Right renal pelvis (tissue), 4 donors: ENCODE data around the gene SDK1. TPM values are rescaled to one million over a fixed set of nuclear protein-coding genes. Genes with fewer than 3 reads are reported as not detected.

Source experiments
- DNase-seq, 4 donors: peaks; one replicate each; pipeline ENCODE4 v3.0.0-alpha.2; 2013; ENCODE audit warnings: low read depth in 4 of 4, low spot score in 3 of 4, missing footprints in 1 of 4
- polyA plus RNA-seq, 4 donors: library from polyadenylated mRNA; unstranded; fragments of 120-200 nt; gene quantifications; one replicate each; pipeline ENCODE4 v1.2.1, GENCODE V29; 2013; ENCODE audit not compliant: insufficient read length in 4 of 4

Gene SDK1
- polyA plus RNA-seq, 4 donors = 6.8 to 8.2 (median 6.9) TPM

GRCh38 chr7:3282457-3282856 is 18.6 kb upstream of the SDK1 start:
- no peak for DNase-seq

GRCh38 chr7:3283130-3283704 is 17.8 kb upstream of the SDK1 start:
- no peak for DNase-seq

- DNase-seq = no peak
These were observed 15.4 kb upstream of the SDK1 start for GRCh38 chr7:3285652-3286051.

GRCh38 chr7:3289996-3290395 is 11.1 kb upstream of the SDK1 start:
- no peak for DNase-seq

- DNase-seq = no peak
These were observed 8.4 kb upstream of the SDK1 start for GRCh38 chr7:3292694-3293093.

- DNase-seq = no peak
These were observed 6.5 kb upstream of the SDK1 start for GRCh38 chr7:3294432-3295100.

GRCh38 chr7:3297105-3297819 is 3.8 kb upstream of the SDK1 start:
- DNase-seq = no peak

- no peak for DNase-seq
These were observed 816 bp upstream of the SDK1 start for GRCh38 chr7:3300221-3300650.

GRCh38 chr7:3301449-3301731 is 338 bp downstream of the SDK1 start:
- DNase-seq = no peak

GRCh38 chr7:3301831-3302618 is 973 bp downstream of the SDK1 start:
- DNase-seq = no peak

GRCh38 chr7:3302681-3303320 is 1.7 kb downstream of the SDK1 start:
- DNase-seq = no peak

GRCh38 chr7:3304131-3304530 is 3.1 kb downstream of the SDK1 start:
- no peak for DNase-seq

GRCh38 chr7:3307435-3307834 is 6.4 kb downstream of the SDK1 start:
- no peak for DNase-seq

- DNase-seq = no peak
These were observed 8.1 kb downstream of the SDK1 start for GRCh38 chr7:3309140-3309539.

GRCh38 chr7:3309956-3310355 is 8.9 kb downstream of the SDK1 start:
- no peak for DNase-seq

- no peak for DNase-seq
These were observed 9.8 kb downstream of the SDK1 start for GRCh38 chr7:3310884-3311283.

- DNase-seq = no peak
These were observed 11.5 kb downstream of the SDK1 start for GRCh38 chr7:3312583-3312982.

- no peak for DNase-seq
These were observed 17.8 kb downstream of the SDK1 start for GRCh38 chr7:3318874-3319273.

GRCh38 chr7:3321206-3321605 is 20.2 kb downstream of the SDK1 start:
- no peak for DNase-seq

- no peak for DNase-seq
These were observed 20.7 kb downstream of the SDK1 start for GRCh38 chr7:3321745-3322144.

- DNase-seq = no peak
These were observed 25.2 kb downstream of the SDK1 start for GRCh38 chr7:3326246-3326645.
